PC-3 (cell line): Measurements from ENCODE around the gene FGF12. TPM values are rescaled to one million over a fixed set of nuclear protein-coding genes. Genes with fewer than 3 reads are reported as not detected.

Experiments used
- ATAC-seq: fragments of 200-7000 bp; cut with Tn5 transposase; 2 replicates; pipeline ENCODE4 v1.9.1; 2020; ENCODE audit warnings: mild to moderate bottlenecking, moderate library complexity
- BruUV-seq: library from RNA; stranded (reverse); fragments of 400-500 nt; replicated peaks from 2 replicates; lab custom pipeline; 2021; lab: Mats Ljungman, UMichigan
- CTCF ChIA-PET: fragments of 300-600 bp; sonication (Branson Sonifier 250); formaldehyde crosslinking; loops from one replicate; lab custom pipeline; 2022; ENCODE audit warnings: antibody characterized with exemption; lab: Charles Lee
- POLR2A ChIA-PET: fragments of 300-600 bp; sonication (Branson Sonifier 250); formaldehyde crosslinking; loops from one replicate; lab custom pipeline; 2022; ENCODE audit warnings: antibody characterized with exemption; ENCODE audit not compliant: unreplicated experiment; lab: Charles Lee
- DNase-seq: peaks from one replicate; pipeline ENCODE4 v3.0.0-alpha.2; 2015
- H2AFZ ChIP-seq: fragments of 300-600 bp; sonication (generic); 2 replicates; pipeline ENCODE4 v1.6.0; 2016; ENCODE audit warnings: antibody characterized with exemption, low read length
- H3F3A ChIP-seq: fragments of 300-600 bp; sonication (generic); one replicate; pipeline ENCODE4 v1.6.0; 2017; ENCODE audit warnings: antibody characterized with exemption, low read length, control low read depth, mild to moderate bottlenecking; ENCODE audit not compliant: unreplicated experiment
- H3K27ac ChIP-seq: fragments of 300-600 bp; sonication (generic); 2 replicates; pipeline ENCODE4 v1.5.1; 2016; ENCODE audit warnings: mild to moderate bottlenecking, low read length
- H3K27me3 ChIP-seq: fragments of 300-600 bp; sonication (generic); 2 replicates; pipeline ENCODE4 v1.6.1; 2016; ENCODE audit warnings: low read length, mixed read lengths
- H3K36me3 ChIP-seq: fragments of 300-600 bp; sonication (generic); 2 replicates; pipeline ENCODE4 v1.6.1; 2016; ENCODE audit warnings: low read depth, mixed run types, low read length, mixed read lengths
- H3K4me1 ChIP-seq: fragments of 300-600 bp; sonication (generic); 2 replicates; pipeline ENCODE4 v1.5.1; 2016; ENCODE audit warnings: low read length; ENCODE audit not compliant: insufficient read depth
- H3K4me2 ChIP-seq: fragments of 300-600 bp; sonication (generic); 2 replicates; pipeline ENCODE4 v1.6.0; 2016; ENCODE audit warnings: low read length
- H3K4me3 ChIP-seq: fragments of 300-600 bp; sonication (generic); 2 replicates; pipeline ENCODE4 v1.5.1; 2016; ENCODE audit warnings: mild to moderate bottlenecking, low read length, mixed read lengths
- H3K79me2 ChIP-seq: fragments of 300-600 bp; sonication (generic); 2 replicates; pipeline ENCODE4 v1.6.1; 2017; ENCODE audit warnings: low read length, mixed read lengths
- H3K9ac ChIP-seq: fragments of 300-600 bp; sonication (generic); 2 replicates; pipeline ENCODE4 v1.6.0; 2016; ENCODE audit warnings: mild to moderate bottlenecking, low read length
- H3K9me2 ChIP-seq: fragments of 300-600 bp; sonication (generic); replicated peaks from 2 replicates; pipeline ENCODE4 v1.6.1; 2016; ENCODE audit warnings: mixed run types, low read length, mixed read lengths
- H3K9me3 ChIP-seq: fragments of 300-600 bp; sonication (generic); 2 replicates; pipeline ENCODE4 v1.6.1; 2016; ENCODE audit warnings: low read length, mixed read lengths
- H4K20me1 ChIP-seq: fragments of 300-600 bp; sonication (generic); 2 replicates; pipeline ENCODE4 v1.6.1; 2016; ENCODE audit warnings: low read length, mixed read lengths
- EZH2 ChIP-seq: fragments of 300-600 bp; sonication (generic); IDR thresholded peaks from one replicate; pipeline ENCODE4 v1.6.1; 2017; ENCODE audit warnings: antibody characterized with exemption, mild to moderate bottlenecking, low read length; ENCODE audit not compliant: unreplicated experiment
- EZH2phosphoT487 ChIP-seq: fragments of 300-600 bp; sonication (generic); IDR thresholded peaks from 2 replicates; pipeline ENCODE4 v1.6.1; 2018; ENCODE audit warnings: mild to moderate bottlenecking, antibody characterized with exemption, low read length, borderline replicate concordance
- intact Hi-C: fragments of 100-400 bp; cut with micrococcal nuclease; formaldehyde crosslinking; loops from 2 replicates; pipeline ENCODE4 v1.9.0; 2023
- total RNA-seq: library from RNA; depleted of rRNA; stranded (reverse); fragments of >200 nt; gene quantifications from 2 replicates; pipeline ENCODE4 v1.2.3, GENCODE V29; 2014
- TF ChIP-seq, protein P1 (sequence below): fragments of 300-600 bp; sonication (generic); conservative IDR thresholded peaks from 2 replicates; pipeline ENCODE4 v1.5.1; 2017; ENCODE audit warnings: antibody characterized with exemption, low read depth, mild to moderate bottlenecking, low read length

FGF12 gene
- total RNA-seq, 1 experiment from 2014 or later: not detected

DNA sequence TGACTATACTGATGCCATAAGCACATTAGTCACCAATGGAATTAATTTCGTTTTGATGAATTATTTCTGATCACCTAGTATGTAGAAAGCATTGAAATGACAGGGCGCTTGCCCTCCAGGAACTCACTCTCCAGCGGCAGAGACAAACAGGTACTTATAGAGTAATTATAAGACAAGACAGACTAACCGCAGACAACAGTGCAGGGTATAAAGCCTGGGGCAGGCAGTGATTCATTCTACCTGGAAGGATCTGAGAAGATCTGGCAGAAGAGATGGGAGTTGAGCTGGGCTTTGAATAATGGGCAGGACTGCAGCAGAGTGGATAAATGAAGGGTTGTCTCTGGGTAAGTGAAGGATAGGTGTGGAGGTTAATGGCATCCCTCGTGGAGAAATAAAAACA is 331.8 kb downstream of the FGF12 start:
- H3K9me2 ChIP-seq: no peaks in the 10 kb centered on the region
- BruUV-seq: no TSS peak
- DNase-seq (no peak), ATAC-seq (no peak)
- H3K36me3 ChIP-seq: no peaks in the 10 kb centered on the region
- intact Hi-C loops: no loop called here
- H3K27ac ChIP-seq: no peak overlapping the region
- H2AFZ ChIP-seq: no peak overlapping the region
- H3K9me3 ChIP-seq: no peaks in the 10 kb centered on the region
- no peaks in the 10 kb centered on the region for H3K79me2 ChIP-seq
- H4K20me1 ChIP-seq: no peaks in the 10 kb centered on the region
- no peaks in the 10 kb centered on the region for H3K4me1 ChIP-seq
- no peak overlapping the region for H3K9ac ChIP-seq
- H3F3A ChIP-seq: no peaks in the 10 kb centered on the region
- ChIA-PET CTCF (no interaction called here), POLR2A (no interaction called here)
- no peak overlapping the region for H3K4me3 ChIP-seq
- no peak for TF ChIP-seq EZH2phosphoT487
- TF ChIP-seq EZH2: no peak
- TF ChIP-seq, protein P1, sequence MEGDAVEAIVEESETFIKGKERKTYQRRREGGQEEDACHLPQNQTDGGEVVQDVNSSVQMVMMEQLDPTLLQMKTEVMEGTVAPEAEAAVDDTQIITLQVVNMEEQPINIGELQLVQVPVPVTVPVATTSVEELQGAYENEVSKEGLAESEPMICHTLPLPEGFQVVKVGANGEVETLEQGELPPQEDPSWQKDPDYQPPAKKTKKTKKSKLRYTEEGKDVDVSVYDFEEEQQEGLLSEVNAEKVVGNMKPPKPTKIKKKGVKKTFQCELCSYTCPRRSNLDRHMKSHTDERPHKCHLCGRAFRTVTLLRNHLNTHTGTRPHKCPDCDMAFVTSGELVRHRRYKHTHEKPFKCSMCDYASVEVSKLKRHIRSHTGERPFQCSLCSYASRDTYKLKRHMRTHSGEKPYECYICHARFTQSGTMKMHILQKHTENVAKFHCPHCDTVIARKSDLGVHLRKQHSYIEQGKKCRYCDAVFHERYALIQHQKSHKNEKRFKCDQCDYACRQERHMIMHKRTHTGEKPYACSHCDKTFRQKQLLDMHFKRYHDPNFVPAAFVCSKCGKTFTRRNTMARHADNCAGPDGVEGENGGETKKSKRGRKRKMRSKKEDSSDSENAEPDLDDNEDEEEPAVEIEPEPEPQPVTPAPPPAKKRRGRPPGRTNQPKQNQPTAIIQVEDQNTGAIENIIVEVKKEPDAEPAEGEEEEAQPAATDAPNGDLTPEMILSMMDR: no peak
- H3K4me2 ChIP-seq: no peak overlapping the region
- peaks cover 29% of the 10 kb centered on the region; the same call in 1 of the 2 replicates for H3K27me3 ChIP-seq

DNA sequence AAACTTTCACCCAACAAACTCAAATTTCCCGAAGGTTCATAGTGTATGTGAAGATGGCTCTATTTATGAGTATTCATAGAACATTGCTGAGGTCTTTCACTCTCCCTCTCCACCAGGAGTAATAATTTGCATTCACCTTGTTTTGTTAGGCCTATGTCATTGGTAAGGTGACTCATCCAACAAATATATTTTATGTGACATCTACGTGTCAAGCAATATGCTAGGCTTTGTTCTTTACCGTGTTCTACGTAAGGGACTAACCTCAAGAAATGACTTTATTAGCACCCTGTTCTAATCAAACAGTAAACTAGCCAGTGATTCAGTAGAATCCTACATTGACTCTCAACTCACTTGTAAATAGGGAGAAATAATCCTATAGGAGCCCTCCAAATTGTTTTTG is 334.4 kb downstream of the FGF12 start:
- DNase-seq: no peak
- Histone ChIP-seq H3K27ac (no peak overlapping the region), H3K79me2 (no peaks in the 10 kb centered on the region), H3K27me3 (peaks cover 29% of the 10 kb centered on the region; the same call in 1 of the 2 replicates), H3K4me1 (no peaks in the 10 kb centered on the region), H3K4me2 (no peak overlapping the region), H4K20me1 (no peaks in the 10 kb centered on the region), H3F3A (no peaks in the 10 kb centered on the region), H3K9me3 (no peaks in the 10 kb centered on the region), H3K4me3 (no peak overlapping the region), H3K9ac (no peak overlapping the region), H3K9me2 (no peaks in the 10 kb centered on the region), H2AFZ (no peak overlapping the region), H3K36me3 (no peaks in the 10 kb centered on the region)
- ChIA-PET POLR2A (no interaction called here), CTCF (no interaction called here)
- TF ChIP-seq, protein P1: no peak
- TF ChIP-seq EZH2 (no peak), EZH2phosphoT487 (no peak)
- BruUV-seq: no TSS peak
- no peak for ATAC-seq
- intact Hi-C loops: no loop called here

- BruUV-seq: no TSS peak
- Histone ChIP-seq H2AFZ (no peak overlapping the region), H4K20me1 (no peaks in the 10 kb centered on the region), H3K4me3 (no peak overlapping the region), H3K9me3 (no peaks in the 10 kb centered on the region), H3K27me3 (peaks cover 7% of the 10 kb centered on the region; the same call in 1 of the 2 replicates), H3F3A (no peaks in the 10 kb centered on the region), H3K9me2 (no peaks in the 10 kb centered on the region), H3K79me2 (no peaks in the 10 kb centered on the region), H3K36me3 (no peaks in the 10 kb centered on the region), H3K4me1 (no peaks in the 10 kb centered on the region), H3K4me2 (no peak overlapping the region), H3K27ac (no peak overlapping the region), H3K9ac (no peak overlapping the region)
- TF ChIP-seq EZH2phosphoT487 (no peak), EZH2 (no peak)
- TF ChIP-seq, protein P1: no peak
- no peak for ATAC-seq
- ChIA-PET CTCF (no interaction called here), POLR2A (no interaction called here)
- no peak for DNase-seq
- intact Hi-C loops: no loop called here
Measured at GRCh38 chr3:192382861-192383260, 344.5 kb downstream of the FGF12 start.
